ENCODE data around the gene RASL10A.

The RASL10A gene

GRCh38 chr22:29305836-29306174, 9.7 kb downstream of the RASL10A start:
- DNase-seq (ENCODE audit: low spot score): no peak

DNA sequence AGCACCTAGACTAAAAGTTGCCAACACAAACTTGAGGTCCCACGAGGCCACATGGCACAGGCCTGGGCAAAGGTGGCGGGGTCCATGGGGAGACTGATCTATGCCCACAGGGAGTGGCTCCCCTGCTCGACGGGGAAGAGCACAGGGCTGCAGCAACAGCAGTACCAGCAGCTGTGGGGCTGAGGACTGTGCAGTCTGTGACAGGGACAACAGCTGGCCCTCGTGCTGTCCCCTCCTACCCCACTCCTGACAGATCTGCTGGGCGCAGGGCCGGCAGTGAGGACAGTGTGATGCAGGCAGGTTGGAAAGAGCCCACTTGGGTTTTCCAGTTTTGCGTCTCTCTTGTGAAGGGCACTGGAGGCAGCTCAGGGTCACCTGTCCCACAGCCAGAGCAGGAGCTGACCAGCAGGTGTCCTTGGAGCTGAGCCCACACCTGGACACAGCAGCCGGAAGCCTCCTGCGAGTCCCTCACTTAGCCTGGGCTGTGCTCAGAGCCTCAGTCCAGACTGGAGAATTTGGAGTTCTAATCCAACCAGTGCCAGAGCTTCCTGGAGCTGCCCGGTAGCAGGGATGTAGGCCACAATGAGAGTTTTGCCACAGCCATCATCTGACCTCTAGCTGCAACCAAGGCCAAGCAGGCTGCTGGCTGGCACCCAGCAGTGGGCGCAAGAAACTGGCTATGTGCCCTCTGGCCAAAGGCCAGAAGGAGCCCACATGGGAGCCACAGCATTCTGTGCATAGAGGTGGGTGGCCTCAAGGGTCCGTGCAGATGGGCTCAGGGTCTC, 12.6 kb downstream of the RASL10A start:
- DNase-seq (ENCODE audit: low spot score): no peak

DNA sequence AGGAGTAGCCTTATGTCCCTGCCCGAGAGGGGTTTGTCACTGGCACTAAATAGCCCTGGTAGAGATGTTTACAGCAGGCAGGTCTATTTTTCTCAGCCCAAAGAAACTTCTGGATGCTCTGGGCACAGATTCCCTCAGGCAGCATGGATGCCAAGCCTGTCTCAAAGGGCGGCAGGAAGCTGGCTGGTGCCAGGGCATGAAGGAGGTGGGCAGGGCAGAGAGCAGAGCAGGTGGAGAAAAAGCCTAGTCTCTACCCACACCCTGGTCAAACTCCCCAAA, 13.2 kb downstream of the RASL10A start:
- DNase-seq (ENCODE audit: low spot score): no peak

- no peak for DNase-seq (ENCODE audit: low spot score)
Observed at GRCh38 chr22:29301716-29302401, 13.6 kb downstream of the RASL10A start.

DNA sequence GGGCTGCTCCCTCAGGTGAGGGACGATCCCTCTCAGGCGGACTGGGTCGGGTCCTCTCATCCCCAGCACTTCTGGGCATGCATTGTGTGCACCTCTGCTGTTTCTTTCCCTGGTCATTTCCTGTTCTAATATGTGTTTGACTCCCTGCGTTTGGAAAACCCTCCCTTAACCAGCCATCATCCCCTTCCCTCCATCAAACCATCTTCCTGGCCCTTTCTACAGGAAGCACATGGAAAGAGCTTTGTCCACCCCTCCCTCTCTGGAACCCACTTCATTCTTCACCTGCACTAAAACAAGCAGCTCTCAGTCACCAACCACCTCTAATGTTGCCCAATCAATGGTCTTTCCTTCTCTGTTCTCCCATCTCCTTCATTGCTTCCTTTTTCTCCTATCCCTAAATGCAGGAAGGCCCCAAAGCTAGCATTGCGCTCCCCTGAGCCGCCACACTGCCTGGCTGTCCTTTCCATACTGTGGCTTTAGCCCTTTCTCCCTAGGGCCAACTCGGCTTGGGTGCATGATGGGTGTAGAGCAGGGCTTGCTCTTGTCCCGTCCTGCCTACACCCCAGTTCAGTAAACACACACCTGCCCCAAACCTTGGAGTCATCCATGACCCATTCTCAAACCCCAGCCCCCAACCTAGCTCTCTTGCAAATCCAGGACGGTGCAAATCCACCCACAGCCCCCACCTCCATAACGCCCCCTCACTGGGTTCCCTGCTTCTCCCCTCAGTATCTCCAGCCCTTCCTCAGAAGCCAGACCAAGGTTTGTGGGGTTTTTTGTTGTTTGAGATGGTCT, 14.5 kb downstream of the RASL10A start:
- no peak for DNase-seq (ENCODE audit: low spot score)

GRCh38 chr22:29300467-29300806, 15.1 kb downstream of the RASL10A start:
- no peak for DNase-seq (ENCODE audit: low spot score)

DNA sequence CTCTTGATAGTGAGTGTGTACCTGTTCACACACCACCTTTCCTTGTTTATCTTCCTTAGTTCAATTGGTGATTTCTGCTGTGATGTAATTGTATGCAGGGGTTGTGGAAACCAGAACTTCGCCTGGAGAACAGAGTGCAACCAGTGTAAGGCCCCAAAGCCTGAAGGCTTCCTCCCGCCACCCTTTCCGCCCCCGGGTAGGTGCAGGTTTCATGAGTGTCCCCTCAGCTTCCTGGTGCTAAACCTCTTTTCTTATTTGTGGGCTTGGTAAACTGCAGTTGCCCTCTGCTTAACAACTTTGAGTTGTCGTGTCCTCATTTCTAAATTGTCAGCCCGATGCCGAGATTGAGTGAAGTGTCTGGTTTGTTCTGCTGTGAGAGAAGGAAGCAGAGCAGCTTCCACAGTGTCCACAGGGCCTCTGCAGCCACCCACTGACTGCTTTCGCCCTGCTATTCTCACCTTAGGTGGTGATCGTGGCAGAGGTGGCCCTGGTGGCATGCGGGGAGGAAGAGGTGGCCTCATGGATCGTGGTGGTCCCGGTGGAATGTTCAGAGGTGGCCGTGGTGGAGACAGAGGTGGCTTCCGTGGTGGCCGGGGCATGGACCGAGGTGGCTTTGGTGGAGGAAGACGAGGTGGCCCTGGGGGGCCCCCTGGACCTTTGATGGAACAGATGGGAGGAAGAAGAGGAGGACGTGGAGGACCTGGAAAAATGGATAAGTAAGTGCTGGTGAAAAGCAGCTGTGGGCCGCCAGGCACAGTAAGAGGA, 16.2 kb downstream of the RASL10A start:
- no peak for DNase-seq (ENCODE audit: low spot score)

DNA sequence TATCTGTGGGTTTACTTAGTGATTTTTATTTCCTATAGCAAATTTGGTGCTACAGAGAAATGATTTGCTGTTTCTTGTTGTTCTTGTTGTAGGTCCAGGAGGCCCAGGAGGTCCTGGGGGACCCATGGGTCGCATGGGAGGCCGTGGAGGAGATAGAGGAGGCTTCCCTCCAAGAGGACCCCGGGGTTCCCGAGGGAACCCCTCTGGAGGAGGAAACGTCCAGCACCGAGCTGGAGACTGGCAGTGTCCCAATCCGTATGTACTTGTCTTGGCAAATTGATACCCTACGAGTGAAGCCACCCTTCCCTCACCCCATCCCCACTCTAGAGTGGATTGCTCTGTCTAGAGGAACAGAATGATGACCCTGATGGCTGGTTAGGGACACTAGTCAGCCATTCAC, 16.9 kb downstream of the RASL10A start:
- DNase-seq (ENCODE audit: low spot score): no peak

DNA sequence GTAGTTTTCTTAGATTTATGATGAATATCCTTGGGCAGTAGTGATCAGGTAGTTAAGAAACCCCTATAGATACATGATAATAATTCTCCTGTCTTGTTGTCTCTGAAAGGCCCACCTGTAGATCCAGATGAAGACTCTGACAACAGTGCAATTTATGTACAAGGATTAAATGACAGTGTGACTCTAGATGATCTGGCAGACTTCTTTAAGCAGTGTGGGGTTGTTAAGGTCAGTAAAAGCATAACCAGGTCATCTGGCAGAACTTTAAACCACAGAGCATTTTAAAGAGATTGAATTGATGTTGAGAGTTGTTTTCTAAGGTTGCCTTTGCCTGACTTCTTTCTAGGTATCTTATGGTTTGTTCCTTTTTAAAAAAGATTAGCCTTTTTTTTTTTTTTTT, 23.1 kb downstream of the RASL10A start:
- DNase-seq (ENCODE audit: low spot score): no peak

GRCh38 chr22:29291215-29291614, 24.3 kb downstream of the RASL10A start:
- DNase-seq (ENCODE audit: low spot score): no peak

GRCh38 chr22:29290061-29290460, 25.4 kb downstream of the RASL10A start:
- no peak for DNase-seq (ENCODE audit: low spot score)

GRCh38 chr22:29288837-29289236, 26.7 kb downstream of the RASL10A start:
- no peak for DNase-seq (ENCODE audit: low spot score)

DNA sequence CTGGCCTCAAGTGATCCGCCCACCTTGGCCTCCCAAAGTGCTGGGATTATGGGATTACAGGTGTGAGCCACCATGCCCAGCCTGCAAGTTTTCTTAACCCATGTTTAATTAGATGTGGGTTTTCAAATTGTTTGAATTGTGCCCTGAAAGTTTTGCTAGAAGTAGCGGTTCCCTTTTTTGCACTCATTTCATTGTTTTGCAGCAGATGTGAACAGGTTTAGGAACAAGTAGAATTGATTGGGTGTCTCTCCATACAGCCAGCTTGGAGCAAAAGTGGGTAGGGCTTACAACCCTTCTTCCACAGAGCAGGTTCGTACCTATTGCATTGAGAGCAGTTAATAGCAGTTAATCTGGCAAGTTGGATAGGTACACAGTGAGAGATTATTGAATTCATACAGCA, 31.3 kb downstream of the RASL10A start:
- no peak for DNase-seq (ENCODE audit: low spot score)

- DNase-seq (ENCODE audit: low spot score): no peak
Observed at GRCh38 chr22:29277927-29278326, 37.6 kb downstream of the RASL10A start.

DNA sequence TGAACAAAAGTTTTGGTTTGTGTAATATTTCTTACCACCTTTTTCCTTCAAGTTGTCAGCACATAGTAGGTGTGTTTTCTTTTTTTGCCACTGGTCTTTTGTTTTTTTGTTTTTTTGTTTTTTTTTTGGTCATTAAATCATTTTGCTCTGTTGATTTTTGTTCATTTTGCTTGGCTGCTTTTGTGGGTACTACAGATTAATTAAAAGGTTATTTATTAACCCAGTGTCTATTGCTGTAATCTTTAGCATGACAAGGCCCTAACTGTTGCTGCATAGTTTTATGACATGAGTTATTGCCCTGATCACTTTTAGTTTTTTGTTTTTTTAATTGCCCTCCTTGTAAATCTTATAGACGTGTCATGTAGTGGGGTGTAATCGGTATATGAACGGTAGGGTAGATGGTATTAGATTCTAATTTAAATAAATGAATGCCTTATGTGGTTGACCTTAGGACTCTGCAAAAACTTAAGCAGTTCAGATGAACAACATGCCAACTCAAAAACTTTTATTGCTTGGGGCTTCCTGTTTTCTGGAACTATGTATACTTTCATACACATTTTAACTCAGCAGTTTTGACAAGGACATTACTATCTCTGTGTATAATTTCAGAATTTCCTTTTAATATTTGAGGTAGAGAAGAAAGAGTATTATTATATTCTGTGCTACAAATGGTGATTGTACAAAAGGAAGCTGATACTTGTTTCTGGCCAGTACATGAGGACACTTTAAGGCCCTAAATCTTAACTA, 39.5 kb downstream of the RASL10A start:
- DNase-seq (ENCODE audit: low spot score): no peak

DNA sequence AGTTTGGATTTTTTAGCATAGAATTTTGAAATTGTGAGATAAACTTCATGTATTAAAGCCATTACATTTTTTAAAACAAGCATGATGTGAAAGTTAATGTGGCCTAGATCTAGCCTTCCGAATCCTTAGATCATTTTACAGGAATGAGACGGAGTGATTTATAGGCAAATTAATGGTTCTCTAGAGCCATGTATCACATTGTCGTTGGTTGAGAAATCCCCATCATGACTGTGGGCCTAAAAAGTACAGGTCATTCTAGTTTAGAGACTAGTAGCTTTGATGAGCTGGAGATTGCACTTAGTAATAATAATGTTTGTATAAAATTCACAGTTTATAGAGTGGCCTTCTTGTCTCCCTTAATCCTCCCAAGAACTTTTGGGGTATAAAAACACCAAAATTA, 40.3 kb downstream of the RASL10A start:
- no peak for DNase-seq (ENCODE audit: low spot score)

DNA sequence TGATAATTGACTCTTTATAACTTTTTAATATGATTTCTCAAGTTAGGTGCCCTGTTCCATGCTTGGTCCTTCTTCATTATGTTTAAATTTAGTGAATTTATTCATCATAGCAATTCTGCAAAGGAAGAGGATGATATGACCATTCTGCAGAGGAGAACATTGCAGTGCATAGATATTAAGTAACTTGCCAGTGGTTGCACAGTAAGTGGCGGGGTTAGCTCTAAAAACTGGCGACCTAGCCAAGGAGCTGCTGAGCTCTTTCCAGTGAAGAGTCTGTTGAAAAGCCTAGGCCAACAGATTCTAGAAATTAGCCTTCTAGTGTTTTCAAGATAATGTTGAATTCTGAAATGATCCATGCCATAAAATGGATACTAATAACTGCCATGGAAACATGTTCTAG, 42.9 kb downstream of the RASL10A start:
- no peak for DNase-seq (ENCODE audit: low spot score)

DNA sequence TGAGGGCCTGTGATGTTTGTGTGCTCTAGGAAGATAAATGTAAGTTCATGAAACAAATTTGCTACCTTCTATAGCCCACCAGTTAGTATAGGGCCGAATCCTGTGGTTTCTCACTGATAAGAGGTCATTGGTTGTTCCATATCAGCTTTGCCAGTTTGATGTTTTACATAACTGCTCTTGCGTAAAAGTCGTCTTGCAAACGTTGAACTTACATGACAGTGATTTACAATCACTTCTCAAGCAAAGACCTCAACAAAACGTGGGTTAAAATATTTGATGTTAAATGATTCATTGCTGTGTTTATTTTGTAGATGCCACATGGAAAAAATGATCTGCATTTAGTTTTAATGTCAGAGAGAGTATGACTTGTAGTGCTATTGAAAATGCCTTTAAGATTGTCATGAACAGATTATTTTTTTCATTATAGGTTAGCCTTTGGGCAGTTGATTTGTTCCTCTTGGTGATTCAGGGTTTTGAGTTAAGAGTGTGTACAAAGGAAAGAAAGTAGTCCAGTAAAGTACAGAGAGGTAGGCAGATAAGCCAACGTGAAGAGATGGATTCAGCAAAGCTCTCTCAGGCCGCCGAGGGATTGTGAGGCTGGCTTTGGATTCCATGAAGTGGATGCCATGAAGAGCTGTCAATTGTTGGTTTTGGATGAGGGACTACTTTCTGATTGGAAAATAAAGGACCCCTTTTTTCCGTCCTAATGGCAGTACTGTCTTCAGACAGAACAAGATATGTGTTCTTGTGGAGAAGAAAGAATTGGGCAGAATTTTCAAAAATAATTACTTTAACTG, 44.8 kb downstream of the RASL10A start:
- DNase-seq (ENCODE audit: low spot score): no peak

- DNase-seq (ENCODE audit: low spot score): no peak
Observed at GRCh38 chr22:29269731-29270474, 45.6 kb downstream of the RASL10A start.

DNA sequence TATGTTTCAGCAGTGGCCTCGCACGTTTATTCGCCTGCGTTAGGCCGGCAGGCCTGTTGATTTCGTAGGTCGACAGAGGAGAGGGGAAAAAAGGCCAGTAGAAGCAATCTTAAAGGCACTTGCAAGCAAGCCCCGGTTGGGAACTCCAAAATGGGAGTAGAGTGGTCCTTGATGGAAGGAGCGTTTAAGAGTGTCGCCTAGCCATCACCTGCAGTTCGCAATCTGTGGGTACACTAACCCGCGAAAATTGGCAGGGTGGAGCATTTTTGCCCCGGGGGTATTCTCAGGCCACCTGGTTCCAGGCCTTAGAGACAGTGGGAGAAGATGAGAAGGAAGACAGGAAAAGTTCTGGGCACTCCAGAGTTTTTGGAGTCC, 46.3 kb downstream of the RASL10A start:
- no peak for DNase-seq (ENCODE audit: low spot score)

Measured in hepatic stellate cell (primary cell).